HG02623 (cell line): Measurements from ENCODE around the gene C13orf46.
"Not testable (repeated sequence)": the region's sequence is repeated elsewhere in the genome, so short reads cannot be mapped to it uniquely, and the experiment has no call there.

Experiments used
- ATAC-seq: cut with Tn5 transposase; IDR thresholded peaks from one replicate; pipeline ENCODE4 v1.9.1; 2021; ENCODE audit warnings: moderate library complexity; ENCODE audit not compliant: unreplicated experiment

The C13orf46 gene

GRCh38 chr13:113995051-113995601 lies 21.2 kb upstream of the C13orf46 start:
- no peak for ATAC-seq

- ATAC-seq = no peak
Measured at GRCh38 chr13:113992276-113993005, 18.6 kb upstream of the C13orf46 start.

- ATAC-seq = no peak
Measured at GRCh38 chr13:113991676-113992179, 17.9 kb upstream of the C13orf46 start.

GRCh38 chr13:113991191-113991669 lies 17.4 kb upstream of the C13orf46 start:
- ATAC-seq = no peak

GRCh38 chr13:113990321-113990837 lies 16.5 kb upstream of the C13orf46 start:
- no peak for ATAC-seq

- no peak for ATAC-seq
Measured at GRCh38 chr13:113989585-113990300, 15.9 kb upstream of the C13orf46 start.

GRCh38 chr13:113988859-113989258 lies 15.0 kb upstream of the C13orf46 start:
- not testable (repeated sequence) for ATAC-seq

- no peak for ATAC-seq
Measured at GRCh38 chr13:113982296-113982661, 8.4 kb upstream of the C13orf46 start.

- no peak for ATAC-seq
Measured at GRCh38 chr13:113981611-113982295, 7.9 kb upstream of the C13orf46 start.

GRCh38 chr13:113981194-113981605 lies 7.3 kb upstream of the C13orf46 start:
- no peak for ATAC-seq

GRCh38 chr13:113980489-113981064 lies 6.7 kb upstream of the C13orf46 start:
- ATAC-seq = no peak

GRCh38 chr13:113979791-113980471 lies 6.1 kb upstream of the C13orf46 start:
- no peak for ATAC-seq

GRCh38 chr13:113978741-113979481 lies 5.0 kb upstream of the C13orf46 start:
- no peak for ATAC-seq

GRCh38 chr13:113977976-113978375 lies 4.1 kb upstream of the C13orf46 start:
- ATAC-seq = no peak

- ATAC-seq = no peak
Measured at GRCh38 chr13:113976711-113977684, 3.1 kb upstream of the C13orf46 start.

- ATAC-seq = no peak
Measured at GRCh38 chr13:113975416-113975815, 1.5 kb upstream of the C13orf46 start.

- ATAC-seq = no peak
Measured at GRCh38 chr13:113974304-113975281, 717 bp upstream of the C13orf46 start.
